HepG2 (cell line): ENCODE measurements around the gene DHX32. TPM values are rescaled to one million over a fixed set of nuclear protein-coding genes. Genes with fewer than 3 reads are reported as not detected.

Experiments
- FOSL2 ChIP-seq: sonication (generic); formaldehyde crosslinking; IDR thresholded peaks from 2 replicates; pipeline ENCODE4 v1.4.0; 2020; ENCODE audit warnings: missing genetic modification reagents
- MXD4 ChIP-seq: IDR thresholded peaks from 2 replicates; pipeline ENCODE4 v1.6.1; 2016; ENCODE audit warnings: mild to moderate bottlenecking, missing biosample characterization, missing genetic modification reagents
- POGZ ChIP-seq: sonication (generic); formaldehyde crosslinking; IDR thresholded peaks from 2 replicates; pipeline ENCODE4 v1.4.0; 2020; ENCODE audit warnings: mild to moderate bottlenecking, missing genetic modification reagents
- SIN3A ChIP-seq: IDR thresholded peaks from 2 replicates; pipeline ENCODE4 v1.6.1; 2011; ENCODE audit warnings: low read depth, mild to moderate bottlenecking, control low read depth, low read length, borderline replicate concordance
- TOPORS ChIP-seq: sonication (generic); formaldehyde crosslinking; IDR thresholded peaks from 2 replicates; pipeline ENCODE4 v1.8.0; 2023; ENCODE audit warnings: mild to moderate bottlenecking, missing genetic modification reagents
- ZBTB42 ChIP-seq: sonication (generic); formaldehyde crosslinking; IDR thresholded peaks from 2 replicates; pipeline ENCODE4 v1.5.0; 2020; ENCODE audit warnings: mild to moderate bottlenecking, missing genetic modification reagents
- polyA plus RNA-seq, 8 experiments: library from polyadenylated mRNA; depleted of rRNA in 3 of 8; stranded (reverse) in 7 of 8; unstranded in 1 of 8; fragments of >200 nt; fragmentation: Illumina TruSeq in 4 of 8; extraction: Trizol in 4 of 8; gene quantifications; 2 replicates each; pipeline versions ENCODE4 v1.2.1 to v1.2.3, GENCODE V29; 2011 to 2016; ENCODE audit warnings: low read depth in 4 of 8, missing spikeins in 1 of 8, mixed read lengths in 1 of 8; ENCODE audit not compliant: insufficient read depth in 1 of 8
- total RNA-seq, 5 experiments: library from RNA; depleted of rRNA; stranded (reverse); fragments of >200 nt; fragmentation: Illumina TruSeq; extraction: Trizol; gene quantifications; 2 replicates each; pipeline ENCODE4 v1.2.3, GENCODE V29; 2016; ENCODE audit warnings: low read depth in 1 of 5
- TF ChIP-seq, protein P1 (sequence below), 2 experiments: fragments of 450-650 bp in 1 of 2; sonication (generic) in 1 of 2; formaldehyde crosslinking in 1 of 2; IDR thresholded peaks; 2 replicates each; pipeline versions ENCODE4 v1.6.1 to v1.8.0; 2016 to 2022; ENCODE audit warnings: antibody characterized with exemption in 1 of 2, mild to moderate bottlenecking in 1 of 2, missing genetic modification reagents in 1 of 2
- TF ChIP-seq, protein P2 (sequence below): sonication (generic); formaldehyde crosslinking; IDR thresholded peaks from 2 replicates; pipeline ENCODE4 v1.4.0; 2020; ENCODE audit warnings: missing genetic modification reagents, mild to moderate bottlenecking, borderline replicate concordance

DHX32 gene
- total and polyA plus RNA-seq, 2 of the 13 experiments (the other 11 are each of a cell fraction or from before 2014, with no cell fraction given), result 15.5 to 16.5 TPM

DNA sequence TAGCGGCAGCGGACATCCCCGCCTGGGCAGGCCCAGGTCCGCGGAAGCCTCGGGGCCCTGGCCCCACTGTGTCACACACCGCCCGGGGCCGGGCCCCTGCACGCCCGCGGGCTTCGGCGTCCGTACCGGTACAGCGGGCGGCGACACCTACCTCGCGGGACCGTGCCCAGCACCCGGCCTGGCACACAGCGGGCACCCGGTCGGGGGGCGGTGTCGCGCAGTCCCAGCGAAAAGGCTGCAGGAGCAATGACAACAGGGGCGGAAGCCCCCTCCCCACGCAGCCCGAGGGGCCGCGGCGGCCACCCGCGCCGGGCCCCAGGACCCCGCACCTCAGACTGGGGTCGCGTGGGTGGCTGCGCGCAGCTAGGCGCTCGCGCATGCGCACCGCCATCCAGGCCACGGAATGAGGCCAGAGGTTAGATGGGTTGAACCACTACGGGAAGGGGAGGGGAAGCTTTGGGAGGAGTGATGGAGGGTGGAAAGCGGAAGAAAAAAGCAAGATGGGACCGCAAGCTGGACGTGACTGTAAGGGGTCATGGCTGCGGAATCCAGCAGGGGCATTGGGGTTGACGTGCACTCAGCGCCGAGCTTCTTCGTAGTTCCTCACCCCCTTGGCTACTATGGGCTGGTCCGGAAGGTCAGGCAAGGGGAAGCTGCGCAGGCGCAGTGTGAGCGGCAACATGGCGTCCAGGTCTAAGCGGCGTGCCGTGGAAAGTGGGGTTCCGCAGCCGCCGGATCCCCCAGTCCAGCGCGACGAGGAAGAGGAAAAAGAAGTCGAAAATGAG lies 58.0 kb downstream of the DHX32 start, which contains the start of the genes BCCIP and UROS (continued):
- TF ChIP-seq, protein P1, sequence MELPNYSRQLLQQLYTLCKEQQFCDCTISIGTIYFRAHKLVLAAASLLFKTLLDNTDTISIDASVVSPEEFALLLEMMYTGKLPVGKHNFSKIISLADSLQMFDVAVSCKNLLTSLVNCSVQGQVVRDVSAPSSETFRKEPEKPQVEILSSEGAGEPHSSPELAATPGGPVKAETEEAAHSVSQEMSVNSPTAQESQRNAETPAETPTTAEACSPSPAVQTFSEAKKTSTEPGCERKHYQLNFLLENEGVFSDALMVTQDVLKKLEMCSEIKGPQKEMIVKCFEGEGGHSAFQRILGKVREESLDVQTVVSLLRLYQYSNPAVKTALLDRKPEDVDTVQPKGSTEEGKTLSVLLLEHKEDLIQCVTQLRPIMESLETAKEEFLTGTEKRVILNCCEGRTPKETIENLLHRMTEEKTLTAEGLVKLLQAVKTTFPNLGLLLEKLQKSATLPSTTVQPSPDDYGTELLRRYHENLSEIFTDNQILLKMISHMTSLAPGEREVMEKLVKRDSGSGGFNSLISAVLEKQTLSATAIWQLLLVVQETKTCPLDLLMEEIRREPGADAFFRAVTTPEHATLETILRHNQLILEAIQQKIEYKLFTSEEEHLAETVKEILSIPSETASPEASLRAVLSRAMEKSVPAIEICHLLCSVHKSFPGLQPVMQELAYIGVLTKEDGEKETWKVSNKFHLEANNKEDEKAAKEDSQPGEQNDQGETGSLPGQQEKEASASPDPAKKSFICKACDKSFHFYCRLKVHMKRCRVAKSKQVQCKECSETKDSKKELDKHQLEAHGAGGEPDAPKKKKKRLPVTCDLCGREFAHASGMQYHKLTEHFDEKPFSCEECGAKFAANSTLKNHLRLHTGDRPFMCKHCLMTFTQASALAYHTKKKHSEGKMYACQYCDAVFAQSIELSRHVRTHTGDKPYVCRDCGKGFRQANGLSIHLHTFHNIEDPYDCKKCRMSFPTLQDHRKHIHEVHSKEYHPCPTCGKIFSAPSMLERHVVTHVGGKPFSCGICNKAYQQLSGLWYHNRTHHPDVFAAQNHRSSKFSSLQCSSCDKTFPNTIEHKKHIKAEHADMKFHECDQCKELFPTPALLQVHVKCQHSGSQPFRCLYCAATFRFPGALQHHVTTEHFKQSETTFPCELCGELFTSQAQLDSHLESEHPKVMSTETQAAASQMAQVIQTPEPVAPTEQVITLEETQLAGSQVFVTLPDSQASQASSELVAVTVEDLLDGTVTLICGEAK (IDR thresholded peaks at IDR 0.05), result no peak
- TF ChIP-seq, protein P1 (CRISPR knock-in tag; IDR thresholded peaks at IDR 0.05), result no peak
- TF ChIP-seq POGZ (CRISPR knock-in tag) (no peak; the same call in 1 of the 2 replicates), FOSL2 (no peak), SIN3A (peak; percentile 53; the same call in 1 of the 2 replicates), ZBTB42 (CRISPR knock-in tag) (no peak), MXD4 (CRISPR knock-in tag) (peak; percentile 75; the same call in 1 of the 2 replicates), TOPORS (no peak)
- TF ChIP-seq, protein P2, sequence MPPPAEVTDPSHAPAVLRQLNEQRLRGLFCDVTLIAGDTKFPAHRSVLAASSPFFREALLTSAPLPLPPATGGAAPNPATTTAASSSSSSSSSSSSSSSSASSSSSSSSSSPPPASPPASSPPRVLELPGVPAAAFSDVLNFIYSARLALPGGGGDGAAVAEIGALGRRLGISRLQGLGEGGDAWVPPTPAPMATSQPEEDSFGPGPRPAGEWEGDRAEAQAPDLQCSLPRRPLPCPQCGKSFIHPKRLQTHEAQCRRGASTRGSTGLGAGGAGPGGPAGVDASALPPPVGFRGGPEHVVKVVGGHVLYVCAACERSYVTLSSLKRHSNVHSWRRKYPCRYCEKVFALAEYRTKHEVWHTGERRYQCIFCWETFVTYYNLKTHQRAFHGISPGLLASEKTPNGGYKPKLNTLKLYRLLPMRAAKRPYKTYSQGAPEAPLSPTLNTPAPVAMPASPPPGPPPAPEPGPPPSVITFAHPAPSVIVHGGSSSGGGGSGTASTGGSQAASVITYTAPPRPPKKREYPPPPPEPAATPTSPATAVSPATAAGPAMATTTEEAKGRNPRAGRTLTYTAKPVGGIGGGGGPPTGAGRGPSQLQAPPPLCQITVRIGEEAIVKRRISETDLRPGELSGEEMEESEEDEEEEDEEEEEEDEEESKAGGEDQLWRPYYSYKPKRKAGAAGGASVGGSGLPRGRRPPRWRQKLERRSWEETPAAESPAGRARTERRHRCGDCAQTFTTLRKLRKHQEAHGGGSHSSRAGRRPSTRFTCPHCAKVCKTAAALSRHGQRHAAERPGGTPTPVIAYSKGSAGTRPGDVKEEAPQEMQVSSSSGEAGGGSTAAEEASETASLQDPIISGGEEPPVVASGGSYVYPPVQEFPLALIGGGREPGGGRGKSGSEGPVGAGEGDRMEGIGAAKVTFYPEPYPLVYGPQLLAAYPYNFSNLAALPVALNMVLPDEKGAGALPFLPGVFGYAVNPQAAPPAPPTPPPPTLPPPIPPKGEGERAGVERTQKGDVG, result no peak
